Fibroblast of the aortic adventitia (primary cell): Measurements from ENCODE around the gene CD160. TPM values are rescaled to one million over a fixed set of nuclear protein-coding genes. Genes with fewer than 3 reads are reported as not detected.

Source experiments
- DNase-seq: peaks from one replicate; pipeline ENCODE4 v3.0.0-alpha.2; 2010; ENCODE audit warnings: low read depth
- H3K4me3 ChIP-seq: 2 replicates; pipeline ENCODE4 v1.5.1; 2011; ENCODE audit warnings: low read depth, mild to moderate bottlenecking, control low read depth, low read length, moderate library complexity
- total RNA-seq: library from RNA; depleted of rRNA; stranded (reverse); fragments of >200 nt; gene quantifications from 2 replicates; pipeline ENCODE4 v1.2.3, GENCODE V29; 2012; ENCODE audit warnings: low replicate concordance
- TF ChIP-seq, protein P1 (sequence below): IDR thresholded peaks from 2 replicates; pipeline ENCODE4 v1.5.1; 2011; ENCODE audit warnings: mild to moderate bottlenecking, low read length, control low read depth, inconsistent platforms; ENCODE audit not compliant: insufficient read depth

CD160 gene
- total RNA-seq, 1 donor, result not detected

DNA sequence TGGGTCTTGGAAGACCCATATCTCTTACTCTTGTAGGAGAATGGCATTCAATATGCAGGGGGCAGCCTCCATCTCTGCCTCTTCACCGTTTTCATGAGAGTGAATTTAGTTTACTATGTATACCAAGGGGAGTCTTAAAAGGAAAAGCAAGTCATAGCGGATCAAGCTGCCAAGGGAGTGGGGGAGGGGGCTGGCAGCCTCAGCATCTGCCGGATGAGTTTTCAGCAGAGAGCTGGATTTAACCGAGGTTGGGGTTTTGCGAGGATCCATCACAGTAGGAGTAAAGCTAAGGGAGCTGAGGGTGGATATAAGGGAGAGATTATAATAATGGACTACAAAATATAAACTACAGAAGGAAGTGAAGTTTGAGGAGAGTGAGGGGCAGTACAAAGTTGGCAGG lies 9.9 kb downstream of the CD160 start:
- DNase-seq, result peak; percentile 37
- H3K4me3 ChIP-seq, result no peak overlapping the region
- TF ChIP-seq, protein P1, sequence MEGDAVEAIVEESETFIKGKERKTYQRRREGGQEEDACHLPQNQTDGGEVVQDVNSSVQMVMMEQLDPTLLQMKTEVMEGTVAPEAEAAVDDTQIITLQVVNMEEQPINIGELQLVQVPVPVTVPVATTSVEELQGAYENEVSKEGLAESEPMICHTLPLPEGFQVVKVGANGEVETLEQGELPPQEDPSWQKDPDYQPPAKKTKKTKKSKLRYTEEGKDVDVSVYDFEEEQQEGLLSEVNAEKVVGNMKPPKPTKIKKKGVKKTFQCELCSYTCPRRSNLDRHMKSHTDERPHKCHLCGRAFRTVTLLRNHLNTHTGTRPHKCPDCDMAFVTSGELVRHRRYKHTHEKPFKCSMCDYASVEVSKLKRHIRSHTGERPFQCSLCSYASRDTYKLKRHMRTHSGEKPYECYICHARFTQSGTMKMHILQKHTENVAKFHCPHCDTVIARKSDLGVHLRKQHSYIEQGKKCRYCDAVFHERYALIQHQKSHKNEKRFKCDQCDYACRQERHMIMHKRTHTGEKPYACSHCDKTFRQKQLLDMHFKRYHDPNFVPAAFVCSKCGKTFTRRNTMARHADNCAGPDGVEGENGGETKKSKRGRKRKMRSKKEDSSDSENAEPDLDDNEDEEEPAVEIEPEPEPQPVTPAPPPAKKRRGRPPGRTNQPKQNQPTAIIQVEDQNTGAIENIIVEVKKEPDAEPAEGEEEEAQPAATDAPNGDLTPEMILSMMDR, result no peak

DNA sequence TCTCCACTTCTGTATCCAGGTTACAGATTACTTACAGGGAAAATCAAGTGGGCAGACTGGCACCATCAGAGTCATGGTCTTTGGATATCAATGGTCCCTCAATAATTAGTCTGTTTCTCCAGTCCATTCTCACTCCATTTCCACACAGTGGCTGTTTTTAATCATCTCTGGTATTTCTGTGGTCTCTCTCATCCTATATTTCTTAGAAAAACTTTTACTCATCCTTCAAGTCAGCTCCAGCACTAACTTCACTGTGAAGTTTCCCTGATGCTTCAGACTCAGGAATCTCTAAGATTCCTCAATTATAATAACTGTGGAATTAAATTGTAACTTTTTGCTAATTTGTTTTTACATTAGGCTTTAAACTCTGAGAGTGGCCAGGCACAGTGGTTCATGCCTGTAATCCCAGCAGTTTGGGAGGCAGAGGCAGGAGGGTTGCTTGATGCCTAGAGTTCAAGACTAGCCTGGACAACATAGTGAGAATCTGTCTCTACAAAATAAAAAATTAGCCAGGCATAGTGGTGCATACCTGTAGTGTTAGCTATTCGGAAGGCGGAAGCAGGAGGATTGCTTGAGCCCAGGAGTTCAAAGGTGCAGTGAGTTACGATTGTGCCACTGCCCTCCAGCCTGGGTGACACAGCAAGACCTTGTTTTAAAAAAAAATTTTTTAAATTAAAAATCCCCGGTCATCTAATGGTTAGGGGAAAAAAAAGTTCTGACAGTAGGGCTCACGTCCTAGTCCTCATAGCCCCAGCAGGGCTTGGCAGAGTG lies 10.6 kb downstream of the CD160 start:
- DNase-seq, result no peak
- TF ChIP-seq, protein P1, result no peak
- no peak overlapping the region for H3K4me3 ChIP-seq

DNA sequence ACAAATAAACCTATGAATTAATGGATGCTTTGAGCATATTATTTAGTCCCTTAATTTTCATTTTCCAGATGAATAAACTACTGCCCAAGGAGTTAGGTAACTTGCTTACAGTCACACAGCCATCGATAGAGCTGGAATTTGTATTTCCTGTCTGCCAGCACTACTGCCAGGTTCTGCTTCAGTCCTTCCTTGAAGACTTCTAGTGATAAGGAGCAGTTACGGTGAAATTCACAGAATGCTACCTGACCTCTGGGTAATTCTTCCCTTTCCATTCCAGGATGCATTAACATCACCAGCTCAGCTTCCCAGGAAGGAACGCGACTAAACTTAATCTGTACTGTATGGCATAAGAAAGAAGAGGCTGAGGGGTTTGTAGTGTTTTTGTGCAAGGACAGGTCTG lies 11.2 kb downstream of the CD160 start:
- no peak overlapping the region for H3K4me3 ChIP-seq
- TF ChIP-seq, protein P1, result no peak
- DNase-seq, result no peak

DNA sequence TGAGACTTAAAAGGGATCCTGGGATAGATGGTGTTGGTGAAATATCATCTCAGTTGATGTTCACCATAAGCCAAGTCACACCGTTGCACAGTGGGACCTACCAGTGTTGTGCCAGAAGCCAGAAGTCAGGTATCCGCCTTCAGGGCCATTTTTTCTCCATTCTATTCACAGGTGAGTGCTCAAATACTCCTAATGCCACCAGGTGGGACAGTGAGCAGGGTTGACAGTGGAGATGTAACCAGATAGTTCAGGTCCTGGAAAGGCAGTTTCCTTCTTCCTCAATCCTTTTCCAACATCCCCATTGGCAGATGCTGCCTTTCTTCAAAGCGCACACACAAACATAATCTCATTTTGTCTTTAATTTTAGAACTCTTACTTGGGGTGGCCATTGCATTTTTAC lies 11.6 kb downstream of the CD160 start:
- no peak for DNase-seq
- TF ChIP-seq, protein P1, result no peak
- no peak overlapping the region for H3K4me3 ChIP-seq

DNA sequence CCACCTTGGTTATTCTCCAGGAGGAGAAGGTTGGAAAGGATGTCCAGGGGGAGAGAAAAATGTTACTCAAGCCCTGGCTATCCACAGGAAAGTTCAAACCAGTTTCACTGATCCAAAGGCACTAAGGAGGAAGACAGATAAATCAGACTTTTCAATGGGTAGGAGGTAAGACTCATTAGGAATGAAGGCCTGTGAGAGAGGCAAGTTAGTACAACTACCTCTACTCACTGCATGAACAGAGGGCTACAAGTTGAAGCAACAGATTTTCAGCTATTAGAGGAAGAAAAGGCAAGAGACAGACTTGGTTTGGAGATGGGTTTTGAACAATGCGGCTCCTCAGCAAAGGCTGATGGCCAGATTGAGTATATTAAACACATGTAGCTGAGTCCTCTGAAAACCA lies 16.9 kb downstream of the CD160 start:
- no peak overlapping the region for H3K4me3 ChIP-seq

DNA sequence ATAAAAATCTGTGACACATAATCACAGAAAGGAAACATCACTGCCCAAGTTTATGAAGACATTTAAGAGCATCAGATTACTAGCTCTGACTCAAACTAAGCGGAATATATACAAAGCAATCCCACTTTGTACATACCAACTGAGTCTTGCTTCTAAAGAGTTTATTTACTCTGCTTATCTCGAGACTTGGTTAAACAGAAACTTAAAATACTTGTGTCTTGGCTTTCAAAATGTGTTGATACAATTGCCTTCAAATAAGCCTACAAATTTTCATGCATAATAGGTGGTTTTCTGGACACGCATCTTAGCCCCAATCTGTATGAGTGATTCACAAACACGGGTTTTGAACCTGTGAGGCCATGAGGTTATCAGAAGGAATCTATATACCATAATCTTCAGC lies 21.0 kb downstream of the CD160 start:
- TF ChIP-seq, protein P1, result no peak
- DNase-seq, result peak; percentile 86
- H3K4me3 ChIP-seq, result no peak overlapping the region

More for the DNA sequence above, 16.9 kb downstream of the CD160 start:
- TF ChIP-seq, protein P1, result no peak
- no peak for DNase-seq
